ENCODE data around the gene FOXP1.

Gene FOXP1

GRCh38 chr3:71067977-71068654 lies 515.4 kb downstream of the FOXP1 start:
- TF ChIP-seq CTCF (IDR thresholded peaks at IDR 0.05): no peak
- intact Hi-C loops (cut with DNase I; ENCODE audit: low total_unique reads): loop anchor here (5.0 to 10.0 kb wide), 2 partner anchors 167 to 514 kb away; partner anchors contain the start of gene FOXP1
- Histone ChIP-seq H3K4me3 (no peak overlapping the region), H3K9me3 (no peaks in the 10 kb centered on the region), H3K4me1 (peaks cover 0 to 76% (median 57%) of the 10 kb centered on the region in 4 donors), H3K27ac (peak overlapping the region; percentile 94 to 99), H3K36me3 (no peaks in the 10 kb centered on the region), H3K27me3 (no peaks in the 10 kb centered on the region)
- DNase-seq: no peak

DNA sequence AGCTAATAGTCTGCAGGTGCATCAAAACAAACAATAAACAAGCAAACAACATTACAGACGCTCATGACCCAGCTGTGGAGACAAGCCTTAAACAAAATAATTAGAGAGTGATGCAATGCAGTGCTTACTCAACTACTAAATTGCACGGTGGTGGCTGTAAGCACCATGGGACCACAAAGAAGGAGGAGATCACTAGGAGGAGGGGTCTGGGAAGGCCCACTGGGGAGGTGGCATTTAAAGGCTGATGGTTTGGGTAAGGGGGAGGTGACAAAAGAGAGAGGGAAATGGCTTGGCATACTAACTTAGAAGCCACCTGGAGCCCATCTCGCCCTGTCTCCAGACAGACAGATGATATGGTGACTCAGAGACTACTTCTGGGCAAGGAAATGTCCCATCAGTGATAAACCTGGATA lies 516.7 kb downstream of the FOXP1 start:
- peak overlapping the region; percentile 75 to 77 for H3K4me3 ChIP-seq
- no peaks in the 10 kb centered on the region for H3K27me3 ChIP-seq
- no peaks in the 10 kb centered on the region for H3K9me3 ChIP-seq
- peak in 1 of 2 donors; percentile 39 for DNase-seq
- peak overlapping the region; percentile 94 to 99 for H3K27ac ChIP-seq
- no peaks in the 10 kb centered on the region for H3K36me3 ChIP-seq
- H3K4me1 ChIP-seq: peaks cover 0 to 65% (median 49%) of the 10 kb centered on the region in 4 donors
- intact Hi-C loops (cut with DNase I; ENCODE audit: low total_unique reads): loop anchor here (5.0 to 10.0 kb wide), 2 partner anchors 168 to 515 kb away; partner anchors contain the start of gene FOXP1
- no peak for TF ChIP-seq CTCF (IDR thresholded peaks at IDR 0.05)

GRCh38 chr3:71066356-71066755 lies 517.2 kb downstream of the FOXP1 start:
- intact Hi-C loops (cut with DNase I; ENCODE audit: low total_unique reads): loop anchor here (5.0 to 10.0 kb wide), 2 partner anchors 168 to 516 kb away; partner anchors contain the start of gene FOXP1
- Histone ChIP-seq H3K4me1 (peaks cover 0 to 65% (median 45%) of the 10 kb centered on the region in 4 donors), H3K27me3 (no peaks in the 10 kb centered on the region), H3K4me3 (peak overlapping the region; percentile 75 to 77), H3K36me3 (no peaks in the 10 kb centered on the region), H3K27ac (peak overlapping the region; percentile 94 to 99), H3K9me3 (no peaks in the 10 kb centered on the region)
- no peak for DNase-seq
- TF ChIP-seq CTCF (IDR thresholded peaks at IDR 0.05): no peak

DNA sequence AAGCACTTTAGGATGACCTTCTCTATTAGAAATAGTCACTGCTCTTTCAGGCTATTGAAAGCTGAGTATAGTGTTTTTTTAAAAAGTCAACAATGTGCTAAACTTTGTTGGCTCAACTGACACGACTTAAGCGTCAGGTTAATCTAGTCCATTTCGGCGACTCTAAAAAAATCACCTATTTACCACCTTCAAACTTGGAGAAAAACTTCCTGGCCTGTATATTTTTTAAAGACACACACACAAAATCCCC lies 517.8 kb downstream of the FOXP1 start:
- H3K4me1 ChIP-seq: peaks cover 0 to 65% (median 43%) of the 10 kb centered on the region in 4 donors

GRCh38 chr3:71064956-71065763 lies 518.4 kb downstream of the FOXP1 start:
- H3K4me3 ChIP-seq: peak overlapping the region; percentile 75 to 77
- H3K27ac ChIP-seq: peak overlapping the region; percentile 94 to 99
- intact Hi-C loops (cut with DNase I; ENCODE audit: low total_unique reads): loop anchor here (5.0 to 10.0 kb wide), 3 partner anchors 67 to 517 kb away; partner anchors contain the start of gene FOXP1
- H3K27me3 ChIP-seq: no peaks in the 10 kb centered on the region
- no peak for TF ChIP-seq CTCF (IDR thresholded peaks at IDR 0.05)
- H3K4me1 ChIP-seq: peaks cover 0 to 65% (median 41%) of the 10 kb centered on the region in 4 donors
- H3K9me3 ChIP-seq: no peaks in the 10 kb centered on the region
- no peaks in the 10 kb centered on the region for H3K36me3 ChIP-seq
- DNase-seq: peak; percentile 50 to 83

More for the DNA sequence above, 517.8 kb downstream of the FOXP1 start:
- DNase-seq: no peak
- intact Hi-C loops (cut with DNase I; ENCODE audit: low total_unique reads): loop anchor here (5.0 to 10.0 kb wide), 2 partner anchors 169 to 517 kb away; partner anchors contain the start of gene FOXP1
- TF ChIP-seq CTCF (IDR thresholded peaks at IDR 0.05): no peak
- no peaks in the 10 kb centered on the region for H3K36me3 ChIP-seq
- H3K27me3 ChIP-seq: no peaks in the 10 kb centered on the region
- H3K27ac ChIP-seq: peak overlapping the region; percentile 94 to 99
- no peaks in the 10 kb centered on the region for H3K9me3 ChIP-seq
- peak overlapping the region; percentile 75 to 77 for H3K4me3 ChIP-seq

Measured in tibial artery (tissue), 4 donors.